Panc1 (cell line): ENCODE data around the gene SOX9. TPM values are rescaled to one million over a fixed set of nuclear protein-coding genes. Genes with fewer than 3 reads are reported as not detected.

Experiments used
- ATAC-seq: fragments of 200-7000 bp; cut with Tn5 transposase; 2 replicates; pipeline ENCODE4 v1.9.1; 2020; ENCODE audit warnings: mild to moderate bottlenecking, moderate library complexity
- BruUV-seq: library from RNA; stranded (reverse); fragments of 400-500 nt; replicated peaks from 2 replicates; lab custom pipeline; 2021; lab: Mats Ljungman, UMichigan
- CTCF ChIA-PET: fragments of 300-600 bp; sonication (Branson Sonifier 250); formaldehyde crosslinking; loops from one replicate; lab custom pipeline; 2022; ENCODE audit warnings: antibody characterized with exemption; lab: Charles Lee
- POLR2A ChIA-PET: fragments of 300-600 bp; sonication (Branson Sonifier 250); formaldehyde crosslinking; loops from one replicate; lab custom pipeline; 2022; ENCODE audit warnings: antibody characterized with exemption; lab: Charles Lee
- DNase-seq: peaks from one replicate; pipeline ENCODE4 v3.0.0-alpha.2; 2010; ENCODE audit warnings: low read depth, low spot score
- H3K27ac ChIP-seq: 2 replicates; pipeline ENCODE4 v1.5.1; 2011; ENCODE audit warnings: mild to moderate bottlenecking, low read length, inconsistent platforms
- H3K27me3 ChIP-seq: fragments of 200-500 bp; sonication (Bioruptor generic); 2 replicates; pipeline ENCODE4 v1.6.0; 2014; ENCODE audit warnings: low read length, inconsistent platforms; ENCODE audit not compliant: control insufficient read depth, insufficient read depth
- H3K36me3 ChIP-seq: fragments of 200-500 bp; sonication (Bioruptor generic); 2 replicates; pipeline ENCODE4 v1.5.1; 2014; ENCODE audit warnings: inconsistent platforms, mild to moderate bottlenecking, low read length, moderate library complexity; ENCODE audit not compliant: control insufficient read depth, insufficient read depth
- H3K4me1 ChIP-seq: 2 replicates; pipeline ENCODE4 v1.5.1; 2011; ENCODE audit warnings: inconsistent platforms, mild to moderate bottlenecking, low read length, moderate library complexity; ENCODE audit not compliant: control insufficient read depth, insufficient read depth
- H3K4me3 ChIP-seq, 2 experiments: 2 replicates each; pipeline ENCODE4 v1.5.1; 2011 to 2012; ENCODE audit warnings: low read depth in 2 of 2, low read length in 2 of 2, mild to moderate bottlenecking in 2 of 2, inconsistent platforms in 1 of 2, moderate library complexity in 1 of 2
- H3K9me3 ChIP-seq: fragments of 200-500 bp; sonication (Bioruptor generic); 2 replicates; pipeline ENCODE4 v1.5.1; 2014; ENCODE audit warnings: low read depth, mild to moderate bottlenecking, inconsistent platforms, low read length, moderate library complexity; ENCODE audit not compliant: control insufficient read depth, insufficient read depth
- CTCF ChIP-seq: fragments of 450-650 bp; IDR thresholded peaks from 2 replicates; pipeline ENCODE4 v1.5.1; 2017; ENCODE audit warnings: mild to moderate bottlenecking
- POLR2AphosphoS5 ChIP-seq: IDR thresholded peaks from 2 replicates; pipeline ENCODE4 v1.6.1; 2012; ENCODE audit warnings: mild to moderate bottlenecking, low read depth, low read length, moderate library complexity
- REST ChIP-seq, 2 experiments: IDR thresholded peaks; 2 replicates each; pipeline ENCODE4 v1.6.1; 2011 to 2012; ENCODE audit warnings: low read depth in 2 of 2, control low read depth in 1 of 2, low read length in 1 of 2, mild to moderate bottlenecking in 1 of 2, moderate library complexity in 1 of 2; ENCODE audit not compliant: insufficient read depth in 1 of 2
- SIN3A ChIP-seq: IDR thresholded peaks from 2 replicates; pipeline ENCODE4 v1.6.1; 2012; ENCODE audit warnings: low read depth, mild to moderate bottlenecking, low read length, moderate library complexity, borderline replicate concordance; ENCODE audit not compliant: insufficient read depth
- TCF7L2 ChIP-seq: IDR thresholded peaks from 2 replicates; pipeline ENCODE4 v1.6.1; 2011; ENCODE audit warnings: mild to moderate bottlenecking, low read depth, low read length, inconsistent platforms
- in situ Hi-C: cut with HindIII; loops from 2 replicates; pipeline ENCODE4 v1.10.0; 2016; ENCODE audit warnings: low sequenced_read_pairs, low pct_unique_long_range_greater_than_20kb
- intact Hi-C: fragments of 100-400 bp; cut with micrococcal nuclease; formaldehyde crosslinking; loops from one replicate; pipeline ENCODE4 v1.10.0; 2022; ENCODE audit not compliant: unreplicated experiment
- total RNA-seq: library from RNA; stranded (reverse); gene quantifications from one replicate; pipeline ENCODE4 v1.2.1, GENCODE V29; 2021; ENCODE audit not compliant: unreplicated experiment

SOX9 gene
- total RNA-seq, 1 experiment from 2014 or later: 79.5 TPM

- no peak for ATAC-seq
- no TSS peak for BruUV-seq
- H3K4me3 ChIP-seq: peak overlapping the region; percentile 63 to 89
- POLR2A ChIA-PET: interaction anchor here (0.5 to 0.9 kb wide), 2 partner anchors 31 to 322 kb away, joined by 3 to 5 read pairs; no protein-coding TSS in a partner anchor
- DNase-seq: no peak
- intact Hi-C loops: loop anchor here (5.0 to 10.0 kb wide), 5 partner anchors 210 to 393 kb away; no protein-coding TSS in a partner anchor
- H3K4me1 ChIP-seq: peaks cover 52% of the 10 kb centered on the region
- peaks cover 18% of the 10 kb centered on the region for H3K36me3 ChIP-seq
- H3K27me3 ChIP-seq: no peaks in the 10 kb centered on the region
- TF ChIP-seq REST (IDR thresholded peaks at IDR 0.05; ENCODE audit: insufficient read depth in 1 of 2, low read depth in 2 of 2, low read length in 1 of 2): no peak
- TF ChIP-seq TCF7L2: no peak
- TF ChIP-seq SIN3A: 0 out of 2 replicates have a peak, but pooled peaks have one; percentile 7
- TF ChIP-seq POLR2AphosphoS5: no peak
- no peak for TF ChIP-seq CTCF
- CTCF ChIA-PET: no interaction called here
- H3K9me3 ChIP-seq: no peaks in the 10 kb centered on the region
- peak overlapping the region; percentile 91 for H3K27ac ChIP-seq
- in situ Hi-C loops: no loop called here
Measured at GRCh38 chr17:72124438-72124775, 3.6 kb downstream of the SOX9 start.

GRCh38 chr17:72125226-72125651, 4.4 kb downstream of the SOX9 start:
- H3K27me3 ChIP-seq: no peaks in the 10 kb centered on the region
- DNase-seq: no peak
- H3K4me3 ChIP-seq: peak overlapping the region; percentile 63 to 89
- no peak for ATAC-seq
- ChIA-PET CTCF (no interaction called here), POLR2A (interaction anchor here (0.6 to 0.7 kb wide), 2 partner anchors 212 to 269 kb away, joined by 5 to 7 read pairs; no protein-coding TSS in a partner anchor)
- no peak for TF ChIP-seq REST (IDR thresholded peaks at IDR 0.05; ENCODE audit: insufficient read depth in 1 of 2, low read depth in 2 of 2, low read length in 1 of 2)
- no peak for TF ChIP-seq CTCF
- no peak for TF ChIP-seq SIN3A
- TF ChIP-seq TCF7L2: no peak
- TF ChIP-seq POLR2AphosphoS5: no peak; the same call in 1 of the 2 replicates
- no peaks in the 10 kb centered on the region for H3K9me3 ChIP-seq
- H3K27ac ChIP-seq: peak overlapping the region; percentile 91
- H3K4me1 ChIP-seq: peaks cover 54% of the 10 kb centered on the region
- no TSS peak for BruUV-seq
- intact Hi-C loops: loop anchor here (10.0 kb wide), 3 partner anchors 210 to 340 kb away; no protein-coding TSS in a partner anchor
- peaks cover 18% of the 10 kb centered on the region for H3K36me3 ChIP-seq
- in situ Hi-C loops: loop anchor here (25.0 kb wide), 2 partner anchors 287 to 362 kb away; no protein-coding TSS in a partner anchor
